Stimulated activated CD8-positive, alpha-beta memory T cell treated with anti-CD3 and anti-CD28 coated beads, Interleukin-7, amount 100 ng/mL, for 48 hours (primary cell): ENCODE data around the gene TRIM71.
"Not testable (repeated sequence)": the region's sequence is repeated elsewhere in the genome, so short reads cannot be mapped to it uniquely, and the experiment has no call there.

Experiments used
- DNase-seq, 2 donors: peaks; one replicate each; pipeline ENCODE4 v3.0.0-alpha.2; 2020; ENCODE audit warnings: low read depth in 1 of 2; ENCODE audit errors: extremely low read depth in 1 of 2

The TRIM71 gene

GRCh38 chr3:32819551-32820348 is 2.0 kb downstream of the TRIM71 start:
- DNase-seq: no peak

GRCh38 chr3:32820430-32820829 is 2.6 kb downstream of the TRIM71 start:
- no peak for DNase-seq

GRCh38 chr3:32820971-32821685 is 3.3 kb downstream of the TRIM71 start:
- no peak for DNase-seq

GRCh38 chr3:32821686-32822296 is 4.0 kb downstream of the TRIM71 start:
- no peak for DNase-seq

GRCh38 chr3:32822609-32823498 is 5.1 kb downstream of the TRIM71 start:
- no peak for DNase-seq

GRCh38 chr3:32823641-32824184 is 5.9 kb downstream of the TRIM71 start:
- not testable (repeated sequence) for DNase-seq

- no peak for DNase-seq
Measured at GRCh38 chr3:32825601-32826375, 8.0 kb downstream of the TRIM71 start.

GRCh38 chr3:32831062-32831461 is 13.3 kb downstream of the TRIM71 start:
- DNase-seq: no peak

- DNase-seq: no peak
Measured at GRCh38 chr3:32831791-32832190, 14.0 kb downstream of the TRIM71 start.

GRCh38 chr3:32832193-32832592 is 14.4 kb downstream of the TRIM71 start:
- no peak for DNase-seq

GRCh38 chr3:32835049-32835371 is 17.2 kb downstream of the TRIM71 start:
- DNase-seq: no peak

GRCh38 chr3:32835961-32836360 is 18.2 kb downstream of the TRIM71 start:
- no peak for DNase-seq

- DNase-seq: no peak
Measured at GRCh38 chr3:32836601-32837000, 18.8 kb downstream of the TRIM71 start.

GRCh38 chr3:32837366-32837765 is 19.6 kb downstream of the TRIM71 start:
- no peak for DNase-seq

- DNase-seq: no peak
Measured at GRCh38 chr3:32837789-32838188, 20.0 kb downstream of the TRIM71 start.

GRCh38 chr3:32839714-32840085 is 21.9 kb downstream of the TRIM71 start:
- no peak for DNase-seq

- DNase-seq: no peak
Measured at GRCh38 chr3:32840086-32840841, 22.5 kb downstream of the TRIM71 start.

- no peak for DNase-seq
Measured at GRCh38 chr3:32841341-32841740, 23.5 kb downstream of the TRIM71 start.

- DNase-seq: no peak
Measured at GRCh38 chr3:32841867-32842470, 24.2 kb downstream of the TRIM71 start.
